Left colon (tissue), 2 donors: ENCODE data around the gene DDAH1. TPM values are rescaled to one million over a fixed set of nuclear protein-coding genes. Genes with fewer than 3 reads are reported as not detected.

Experiments used
- ATAC-seq: fragments of 200-7000 bp; cut with Tn5 transposase; one replicate; pipeline ENCODE4 v1.9.1; 2020; ENCODE audit warnings: mild to moderate bottlenecking, moderate library complexity
- DNase-seq, 2 donors: peaks; one replicate each; pipeline ENCODE4 v3.0.0-alpha.2; 2020
- intact Hi-C, 2 donors: fragments of 100-400 bp; cut with DNase I in 1 of 2; cut with micrococcal nuclease in 1 of 2; formaldehyde crosslinking; loops; one replicate each; pipeline versions ENCODE4 v1.11.2 to v1.14.0; 2022; cut with DNase I, micrococcal nuclease
- total RNA-seq, 2 donors: library from RNA; stranded (reverse); fragmentation: NEBNext Ultra II Directional; extraction: Animal tissue kit (Norgen Biotek cat#: 25700); gene quantifications; one replicate each; pipeline ENCODE4 v1.2.1, GENCODE V29; 2021
- donor health status: DM: no; HTN: no; CAD: no.
- donor health status: DM: yes; HTN: yes; CAD: no.

The DDAH1 gene
- total RNA-seq, 2 donors from 2014 or later: 88.5 to 93.0 TPM

GRCh38 chr1:85411567-85412305 is 53.2 kb downstream of the DDAH1 start:
- intact Hi-C loops: no loop called here
- ATAC-seq: no peak

GRCh38 chr1:85409516-85409915 is 55.4 kb downstream of the DDAH1 start:
- DNase-seq: no peak
- no peak for ATAC-seq
- intact Hi-C loops: loop anchor here in 1 of 2 donors (10.0 kb wide), 1 partner anchor 55 kb away; the partner anchor contains the start of gene DDAH1

More at GRCh38 chr1:85411567-85412305, 53.2 kb downstream of the DDAH1 start:
- no peak for DNase-seq

- intact Hi-C loops: loop anchor here in 1 of 2 donors (10.0 kb wide), 1 partner anchor 57 kb away; the partner anchor contains the start of gene DDAH1
- DNase-seq: no peak
- ATAC-seq: peak; percentile 62
Measured at GRCh38 chr1:85407746-85408377, 57.1 kb downstream of the DDAH1 start.

- ATAC-seq (peak; percentile 93), DNase-seq (peak; percentile 16 to 32)
- intact Hi-C loops: loop anchor here in 1 of 2 donors (10.0 kb wide), 1 partner anchor 58 kb away; the partner anchor contains the start of gene DDAH1
Measured at GRCh38 chr1:85406887-85407533, 57.9 kb downstream of the DDAH1 start.

GRCh38 chr1:85406081-85406480 is 58.9 kb downstream of the DDAH1 start:
- DNase-seq (no peak), ATAC-seq (no peak)
- intact Hi-C loops: loop anchor here in 1 of 2 donors (10.0 kb wide), 1 partner anchor 59 kb away; the partner anchor contains the start of gene DDAH1

GRCh38 chr1:85404408-85404807 is 60.6 kb downstream of the DDAH1 start:
- no peak for ATAC-seq
- no peak for DNase-seq
- intact Hi-C loops: loop anchor here in 1 of 2 donors (10.0 kb wide), 1 partner anchor 60 kb away; the partner anchor contains the start of gene DDAH1

GRCh38 chr1:85398391-85399064 is 66.4 kb downstream of the DDAH1 start:
- intact Hi-C loops: no loop called here
- ATAC-seq: no peak
- no peak for DNase-seq

- intact Hi-C loops: no loop called here
- DNase-seq: no peak
Measured at GRCh38 chr1:85397490-85398032, 67.4 kb downstream of the DDAH1 start.

GRCh38 chr1:85396194-85396593 is 68.8 kb downstream of the DDAH1 start:
- DNase-seq (no peak), ATAC-seq (no peak)
- intact Hi-C loops: no loop called here

More at GRCh38 chr1:85397490-85398032, 67.4 kb downstream of the DDAH1 start:
- no peak for ATAC-seq

GRCh38 chr1:85394130-85394529 is 70.8 kb downstream of the DDAH1 start:
- DNase-seq: no peak
- intact Hi-C loops: no loop called here
- ATAC-seq: no peak

- intact Hi-C loops: no loop called here
- ATAC-seq: no peak
- DNase-seq: no peak
Measured at GRCh38 chr1:85393490-85393889, 71.5 kb downstream of the DDAH1 start.

- intact Hi-C loops: no loop called here
- DNase-seq: no peak
- no peak for ATAC-seq
Measured at GRCh38 chr1:85388416-85388815, 76.5 kb downstream of the DDAH1 start.

- intact Hi-C loops: no loop called here
- ATAC-seq (no peak), DNase-seq (no peak)
Measured at GRCh38 chr1:85387781-85388180, 77.2 kb downstream of the DDAH1 start.

GRCh38 chr1:85386068-85386722 is 78.8 kb downstream of the DDAH1 start:
- intact Hi-C loops: no loop called here
- ATAC-seq (no peak), DNase-seq (no peak)

GRCh38 chr1:85379203-85380136 is 85.5 kb downstream of the DDAH1 start:
- ATAC-seq (no peak), DNase-seq (no peak)
- intact Hi-C loops: no loop called here

GRCh38 chr1:85378534-85378933 is 86.4 kb downstream of the DDAH1 start:
- no peak for DNase-seq

GRCh38 chr1:85376356-85376755 is 88.6 kb downstream of the DDAH1 start:
- ATAC-seq: no peak
- intact Hi-C loops: no loop called here

More at GRCh38 chr1:85378534-85378933, 86.4 kb downstream of the DDAH1 start:
- ATAC-seq: no peak
- intact Hi-C loops: no loop called here

More at GRCh38 chr1:85376356-85376755, 88.6 kb downstream of the DDAH1 start:
- DNase-seq: no peak
